ENCODE measurements around the gene CEP85L.

- TF ChIP-seq POLR2A (IDR thresholded peaks at IDR 0.05; ENCODE audit: low read depth) = no peak
- no peak for TF ChIP-seq POLR2AphosphoS5 (IDR thresholded peaks at IDR 0.05)
- no peak for TF ChIP-seq CTCF (IDR thresholded peaks at IDR 0.05)
- TF ChIP-seq EP300 (IDR thresholded peaks at IDR 0.05) = no peak
These were observed 66.5 kb downstream of the CEP85L start for GRCh38 chr6:118584911-118585310.
